B cell (primary cell): ENCODE data around the gene KLHDC7A. TPM values are rescaled to one million over a fixed set of nuclear protein-coding genes. Genes with fewer than 3 reads are reported as not detected.

Source experiments
- ATAC-seq: fragments of 200-7000 bp; cut with Tn5 transposase; one replicate; pipeline ENCODE4 v1.10.0; 2021; ENCODE audit warnings: low read depth, mild to moderate bottlenecking, moderate number of reproducible peaks, moderate library complexity
- CTCF ChIA-PET: fragments of 350-600 bp; sonication (Branson Sonifier 250); formaldehyde crosslinking; loops from one replicate; lab custom pipeline; 2021; ENCODE audit warnings: antibody characterized with exemption, inconsistent platforms; lab: Charles Lee
- POLR2A ChIA-PET: fragments of 350-600 bp; sonication (Branson Sonifier 250); formaldehyde crosslinking; loops from one replicate; lab custom pipeline; 2021; ENCODE audit warnings: antibody characterized with exemption; lab: Charles Lee
- DNase-seq: peaks from one replicate; pipeline ENCODE4 v3.0.0; 2013
- H2AFZ ChIP-seq: 2 replicates; pipeline ENCODE4 v1.6.1; 2012; ENCODE audit warnings: mild to moderate bottlenecking, low read depth, low read length; ENCODE audit not compliant: insufficient read depth, poor library complexity, severe bottlenecking
- H3K27ac ChIP-seq, 2 donors: 1 replicate in 1 of 2; 2 replicates in 1 of 2; pipeline ENCODE4 v1.5.1; 2012 to 2013; ENCODE audit warnings: low read length in 2 of 2, mild to moderate bottlenecking in 2 of 2, moderate library complexity in 1 of 2
- H3K27me3 ChIP-seq, 4 experiments: fragments of 200-600 bp in 1 of 4; sonication (generic) in 1 of 4; replicated peaks in 1 of 4; 1 replicate in 2 of 4; 2 replicates in 2 of 4; pipeline versions ENCODE4 v1.6.1 to v1.7.0; 2013 to 2016; ENCODE audit warnings: low read length in 3 of 4, mild to moderate bottlenecking in 2 of 4, mixed read lengths in 1 of 4, moderate library complexity in 1 of 4; ENCODE audit not compliant: insufficient read depth in 4 of 4, control insufficient read depth in 3 of 4; ENCODE audit errors: control extremely low read depth in 1 of 4
- H3K36me3 ChIP-seq, 2 experiments: replicated peaks in 1 of 2; 1 replicate in 1 of 2; 2 replicates in 1 of 2; pipeline versions ENCODE4 v1.6.1 to v1.7.1; 2013; ENCODE audit warnings: low read length in 1 of 2; ENCODE audit not compliant: insufficient read depth in 2 of 2, control insufficient read depth in 1 of 2; ENCODE audit errors: control extremely low read depth in 1 of 2, extremely low read depth in 1 of 2
- H3K4me1 ChIP-seq, 2 donors: fragments of 200-600 bp in 1 of 2; sonication (generic) in 1 of 2; 1 replicate in 1 of 2; 2 replicates in 1 of 2; pipeline versions ENCODE4 v1.5.1 to v1.6.1; 2013 to 2017; ENCODE audit warnings: low read length in 2 of 2; ENCODE audit not compliant: control insufficient read depth in 2 of 2, insufficient read depth in 2 of 2
- H3K4me2 ChIP-seq: replicated peaks from 2 replicates; pipeline ENCODE3; 2012; ENCODE audit warnings: mild to moderate bottlenecking, low read depth, low read length; ENCODE audit not compliant: poor library complexity, severe bottlenecking
- H3K4me3 ChIP-seq, 5 experiments: fragments of 200-600 bp in 1 of 5; sonication (generic) in 1 of 5; 1 replicate in 3 of 5; 2 replicates in 2 of 5; pipeline versions ENCODE4 v1.5.1 to v1.7.0; 2011 to 2016; ENCODE audit warnings: low read length in 4 of 5, mild to moderate bottlenecking in 4 of 5, low read depth in 2 of 5, control low read depth in 1 of 5, moderate library complexity in 1 of 5; ENCODE audit not compliant: insufficient read depth in 1 of 5; ENCODE audit errors: control extremely low read depth in 1 of 5, extremely low read depth in 1 of 5
- H3K79me2 ChIP-seq: fragments of 200-600 bp; sonication (generic); one replicate; pipeline ENCODE4 v1.6.0; 2016; ENCODE audit warnings: low read length; ENCODE audit not compliant: control insufficient read depth, insufficient read depth
- H3K9ac ChIP-seq: fragments of 200-600 bp; sonication (generic); 2 replicates; pipeline ENCODE4 v1.6.1; 2017; ENCODE audit warnings: mild to moderate bottlenecking, low read length, moderate library complexity
- H3K9me3 ChIP-seq, 3 donors: one replicate each; pipeline versions ENCODE4 v1.6.1 to v1.7.1; 2013; ENCODE audit warnings: low read length in 2 of 3; ENCODE audit not compliant: control insufficient read depth in 2 of 3, insufficient read depth in 1 of 3; ENCODE audit errors: control extremely low read depth in 1 of 3
- H4K20me1 ChIP-seq: 2 replicates; pipeline ENCODE4 v1.6.0; 2012; ENCODE audit warnings: mild to moderate bottlenecking, low read length; ENCODE audit not compliant: insufficient read depth, control insufficient read depth, poor library complexity, severe bottlenecking
- H3K27ac Mint-ChIP-seq: one replicate; pipeline ENCODE4 v1.8.0; 2021; ENCODE audit warnings: mixed read lengths
- H3K27me3 Mint-ChIP-seq: one replicate; pipeline ENCODE4 v1.8.0; 2021; ENCODE audit warnings: mixed read lengths
- H3K4me1 Mint-ChIP-seq: one replicate; pipeline ENCODE4 v1.8.0; 2021; ENCODE audit warnings: mixed read lengths
- H3K4me3 Mint-ChIP-seq: one replicate; pipeline ENCODE4 v1.8.0; 2021; ENCODE audit warnings: mixed read lengths
- H3K9me3 Mint-ChIP-seq: one replicate; pipeline ENCODE4 v1.8.0; 2022; ENCODE audit warnings: mixed read lengths; ENCODE audit not compliant: insufficient read depth
- CTCF ChIP-seq: fragments of 200-600 bp; IDR thresholded peaks from one replicate; pipeline ENCODE4 v1.8.0; 2022; ENCODE audit warnings: antibody characterized with exemption, mild to moderate bottlenecking
- EZH2 ChIP-seq: IDR thresholded peaks from 2 replicates; pipeline ENCODE4 v1.6.1; 2012; ENCODE audit warnings: borderline replicate concordance, low read depth, mild to moderate bottlenecking, moderate library complexity, low read length; ENCODE audit not compliant: insufficient read depth, poor library complexity, severe bottlenecking
- WGBS: methylation state at CpG from one replicate; pipeline ENCODE4 v1.1.5; 2013; ENCODE audit warnings: missing lambda C conversion rate; ENCODE audit not compliant: insufficient coverage; 5-methylcytosine and 5-hydroxymethylcytosine counted together
- intact Hi-C: fragments of 100-400 bp; cut with micrococcal nuclease; formaldehyde crosslinking; loops from one replicate; pipeline ENCODE4 v1.10.0; 2022
- polyA plus RNA-seq: library from polyadenylated mRNA; depleted of rRNA; stranded (reverse); fragments of >200 nt; gene quantifications from 2 replicates; pipeline ENCODE4 v1.2.3, GENCODE V29; 2012
- total RNA-seq, 2 donors: library from RNA; stranded (reverse); fragments of 120-200 nt in 1 of 2; gene quantifications; 1 replicate in 1 of 2; 2 replicates in 1 of 2; pipeline versions ENCODE4 v1.2.3 to v1.2.4, GENCODE V29; 2013 to 2022

KLHDC7A gene
- total and polyA plus RNA-seq, 2 donors (not counting 1 experiment from before 2014, with no cell fraction given), result not detected

DNA sequence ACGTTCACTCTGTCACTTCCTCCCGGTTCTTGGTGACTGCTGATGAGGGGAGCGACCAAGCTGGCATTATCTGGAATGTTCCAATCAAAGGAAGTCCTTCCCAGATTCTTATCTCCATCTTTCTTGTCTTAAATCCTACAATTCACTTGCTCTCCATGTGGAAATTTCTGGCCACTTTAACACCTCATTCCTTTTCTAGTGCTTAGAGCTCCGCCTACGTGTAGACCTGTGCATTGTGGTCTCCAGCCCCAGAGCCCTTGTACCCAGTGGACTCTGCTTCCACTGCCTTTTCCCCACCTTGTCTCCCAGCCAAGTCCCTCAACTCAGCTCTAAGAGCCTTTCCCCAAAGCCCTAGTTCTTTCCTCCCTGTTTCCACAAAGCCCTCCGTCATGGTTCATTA lies 12.2 kb upstream of the KLHDC7A start:
- no peaks in the 10 kb centered on the region for H3K36me3 ChIP-seq
- CTCF ChIA-PET, result no interaction called here
- H3K9me3 ChIP-seq, result peaks cover 0 to 5% (median 0%) of the 10 kb centered on the region in 3 donors
- Mint-ChIP-seq H3K9me3 (no peaks in the 10 kb centered on the region), H3K4me3 (no peak overlapping the region), H3K4me1 (no peaks in the 10 kb centered on the region), H3K27me3 (peaks cover 5% of the 10 kb centered on the region), H3K27ac (no peak overlapping the region)
- no peaks in the 10 kb centered on the region for H3K4me1 ChIP-seq
- no peaks in the 10 kb centered on the region for H4K20me1 ChIP-seq
- POLR2A ChIA-PET, result no interaction called here
- DNase-seq, result no peak
- H3K27ac ChIP-seq, result no peak overlapping the region
- intact Hi-C loops, result no loop called here
- TF ChIP-seq CTCF, result no peak
- TF ChIP-seq EZH2, result no peak
- ATAC-seq, result no peak
- no peak overlapping the region for H2AFZ ChIP-seq
- 77% methylated on average over 5 of the region's 6 CpGs for WGBS
- no peaks in the 10 kb centered on the region for H3K79me2 ChIP-seq
- H3K4me2 ChIP-seq, result no peak overlapping the region
- no peaks in the 10 kb centered on the region for H3K27me3 ChIP-seq
- no peak overlapping the region for H3K4me3 ChIP-seq
- H3K9ac ChIP-seq, result no peak overlapping the region

GRCh38 chr1:18469514-18469913 lies 11.2 kb upstream of the KLHDC7A start:
- Histone ChIP-seq H3K27ac (no peak overlapping the region), H3K9ac (no peak overlapping the region), H3K4me2 (no peak overlapping the region), H3K9me3 (peaks cover 0 to 5% (median 0%) of the 10 kb centered on the region in 3 donors), H3K4me3 (no peak overlapping the region), H3K27me3 (no peaks in the 10 kb centered on the region), H3K36me3 (no peaks in the 10 kb centered on the region), H4K20me1 (no peaks in the 10 kb centered on the region), H2AFZ (no peak overlapping the region), H3K79me2 (no peaks in the 10 kb centered on the region), H3K4me1 (no peaks in the 10 kb centered on the region)
- no peak for TF ChIP-seq CTCF
- no peak for TF ChIP-seq EZH2
- ChIA-PET POLR2A (no interaction called here), CTCF (interaction anchor here (0.5 kb wide), 1 partner anchor 1424 kb away, joined by 3 read pairs; no protein-coding TSS in a partner anchor)
- ATAC-seq, result no peak
- 87% methylated on average over 8 of the region's 8 CpGs for WGBS
- intact Hi-C loops, result no loop called here
- Mint-ChIP-seq H3K27ac (no peak overlapping the region), H3K9me3 (no peaks in the 10 kb centered on the region), H3K4me1 (no peaks in the 10 kb centered on the region), H3K27me3 (peaks cover 5% of the 10 kb centered on the region), H3K4me3 (no peak overlapping the region)
- no peak for DNase-seq
